SK-N-SH (cell line): Measurements from ENCODE around the gene CNGA4.

ENCODE experiments used
- EP300 ChIP-seq, 2 experiments: IDR thresholded peaks; 2 replicates each; pipeline versions ENCODE4 v1.4.0 to v1.6.1; 2012; ENCODE audit warnings: borderline replicate concordance in 1 of 2, low read depth in 1 of 2, low read length in 1 of 2
- MAX ChIP-seq: IDR thresholded peaks from 2 replicates; pipeline ENCODE4 v1.4.0; 2012; ENCODE audit warnings: low read depth
- MEF2A ChIP-seq: IDR thresholded peaks from 2 replicates; pipeline ENCODE4 v1.4.0; 2012; ENCODE audit warnings: low read depth, borderline replicate concordance
- POLR2AphosphoS5 ChIP-seq: IDR thresholded peaks from 2 replicates; pipeline ENCODE4 v1.6.1; 2012; ENCODE audit warnings: low read depth, low read length
- REST ChIP-seq: IDR thresholded peaks from 2 replicates; pipeline ENCODE4 v1.6.1; 2012; ENCODE audit warnings: mild to moderate bottlenecking, low read depth, low read length, moderate library complexity
- SIN3A ChIP-seq: IDR thresholded peaks from 2 replicates; pipeline ENCODE4 v1.6.1; 2012; ENCODE audit warnings: low read depth, mild to moderate bottlenecking, low read length, moderate library complexity, borderline replicate concordance
- SMC3 ChIP-seq: IDR thresholded peaks from 2 replicates; pipeline ENCODE4 v1.6.1; 2012; ENCODE audit warnings: low read depth, low read length, improper control_type of control experiment
- ZBTB33 ChIP-seq: IDR thresholded peaks from 2 replicates; pipeline ENCODE4 v1.4.0; 2012; ENCODE audit warnings: low read depth, borderline replicate concordance
- TF ChIP-seq, protein P1 (sequence below): fragments of 200-600 bp; sonication (generic); IDR thresholded peaks from 2 replicates; pipeline ENCODE4 v1.6.1; 2017; ENCODE audit warnings: antibody characterized with exemption, mild to moderate bottlenecking, moderate library complexity
- TF ChIP-seq, protein P2 (sequence below): IDR thresholded peaks from 2 replicates; pipeline ENCODE4; 2012
- TF ChIP-seq, protein P3 (sequence below): fragments of 150-350 bp; IDR thresholded peaks from 2 replicates; pipeline ENCODE4 v1.6.1; 2017; ENCODE audit warnings: antibody characterized with exemption, low read length, low read depth, borderline replicate concordance
- TF ChIP-seq, protein P4 (sequence below): fragments of 150-350 bp; IDR thresholded peaks from 2 replicates; pipeline ENCODE4 v1.6.1; 2016; ENCODE audit warnings: mild to moderate bottlenecking, low read depth, low read length

GRCh38 chr11:6194065-6194581 lies 44.8 kb upstream of the CNGA4 start:
- TF ChIP-seq, protein P1, sequence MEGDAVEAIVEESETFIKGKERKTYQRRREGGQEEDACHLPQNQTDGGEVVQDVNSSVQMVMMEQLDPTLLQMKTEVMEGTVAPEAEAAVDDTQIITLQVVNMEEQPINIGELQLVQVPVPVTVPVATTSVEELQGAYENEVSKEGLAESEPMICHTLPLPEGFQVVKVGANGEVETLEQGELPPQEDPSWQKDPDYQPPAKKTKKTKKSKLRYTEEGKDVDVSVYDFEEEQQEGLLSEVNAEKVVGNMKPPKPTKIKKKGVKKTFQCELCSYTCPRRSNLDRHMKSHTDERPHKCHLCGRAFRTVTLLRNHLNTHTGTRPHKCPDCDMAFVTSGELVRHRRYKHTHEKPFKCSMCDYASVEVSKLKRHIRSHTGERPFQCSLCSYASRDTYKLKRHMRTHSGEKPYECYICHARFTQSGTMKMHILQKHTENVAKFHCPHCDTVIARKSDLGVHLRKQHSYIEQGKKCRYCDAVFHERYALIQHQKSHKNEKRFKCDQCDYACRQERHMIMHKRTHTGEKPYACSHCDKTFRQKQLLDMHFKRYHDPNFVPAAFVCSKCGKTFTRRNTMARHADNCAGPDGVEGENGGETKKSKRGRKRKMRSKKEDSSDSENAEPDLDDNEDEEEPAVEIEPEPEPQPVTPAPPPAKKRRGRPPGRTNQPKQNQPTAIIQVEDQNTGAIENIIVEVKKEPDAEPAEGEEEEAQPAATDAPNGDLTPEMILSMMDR: no peak
- TF ChIP-seq ZBTB33: no peak
- TF ChIP-seq, protein P2, sequence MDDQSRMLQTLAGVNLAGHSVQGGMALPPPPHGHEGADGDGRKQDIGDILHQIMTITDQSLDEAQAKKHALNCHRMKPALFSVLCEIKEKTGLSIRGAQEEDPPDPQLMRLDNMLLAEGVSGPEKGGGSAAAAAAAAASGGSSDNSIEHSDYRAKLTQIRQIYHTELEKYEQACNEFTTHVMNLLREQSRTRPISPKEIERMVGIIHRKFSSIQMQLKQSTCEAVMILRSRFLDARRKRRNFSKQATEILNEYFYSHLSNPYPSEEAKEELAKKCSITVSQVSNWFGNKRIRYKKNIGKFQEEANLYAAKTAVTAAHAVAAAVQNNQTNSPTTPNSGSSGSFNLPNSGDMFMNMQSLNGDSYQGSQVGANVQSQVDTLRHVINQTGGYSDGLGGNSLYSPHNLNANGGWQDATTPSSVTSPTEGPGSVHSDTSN: no peak
- TF ChIP-seq REST: no peak
- no peak for TF ChIP-seq SMC3
- no peak for TF ChIP-seq EP300 (IDR thresholded peaks at IDR 0.05; ENCODE audit: borderline replicate concordance in 1 of 2, low read depth in 1 of 2, low read length in 1 of 2)
- TF ChIP-seq, protein P3, sequence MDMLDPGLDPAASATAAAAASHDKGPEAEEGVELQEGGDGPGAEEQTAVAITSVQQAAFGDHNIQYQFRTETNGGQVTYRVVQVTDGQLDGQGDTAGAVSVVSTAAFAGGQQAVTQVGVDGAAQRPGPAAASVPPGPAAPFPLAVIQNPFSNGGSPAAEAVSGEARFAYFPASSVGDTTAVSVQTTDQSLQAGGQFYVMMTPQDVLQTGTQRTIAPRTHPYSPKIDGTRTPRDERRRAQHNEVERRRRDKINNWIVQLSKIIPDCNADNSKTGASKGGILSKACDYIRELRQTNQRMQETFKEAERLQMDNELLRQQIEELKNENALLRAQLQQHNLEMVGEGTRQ: no peak
- TF ChIP-seq MEF2A: no peak
- no peak for TF ChIP-seq POLR2AphosphoS5
- TF ChIP-seq SIN3A: no peak
- TF ChIP-seq MAX: no peak
- TF ChIP-seq, protein P4, sequence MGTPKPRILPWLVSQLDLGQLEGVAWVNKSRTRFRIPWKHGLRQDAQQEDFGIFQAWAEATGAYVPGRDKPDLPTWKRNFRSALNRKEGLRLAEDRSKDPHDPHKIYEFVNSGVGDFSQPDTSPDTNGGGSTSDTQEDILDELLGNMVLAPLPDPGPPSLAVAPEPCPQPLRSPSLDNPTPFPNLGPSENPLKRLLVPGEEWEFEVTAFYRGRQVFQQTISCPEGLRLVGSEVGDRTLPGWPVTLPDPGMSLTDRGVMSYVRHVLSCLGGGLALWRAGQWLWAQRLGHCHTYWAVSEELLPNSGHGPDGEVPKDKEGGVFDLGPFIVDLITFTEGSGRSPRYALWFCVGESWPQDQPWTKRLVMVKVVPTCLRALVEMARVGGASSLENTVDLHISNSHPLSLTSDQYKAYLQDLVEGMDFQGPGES: no peak
